ENCODE data around the gene CPSF3. TPM values are rescaled to one million over a fixed set of nuclear protein-coding genes. Genes with fewer than 3 reads are reported as not detected.

The CPSF3 gene
- total RNA-seq, 4 donors from 2014 or later: 18.6 to 43.9 (median 25.0) TPM

DNA sequence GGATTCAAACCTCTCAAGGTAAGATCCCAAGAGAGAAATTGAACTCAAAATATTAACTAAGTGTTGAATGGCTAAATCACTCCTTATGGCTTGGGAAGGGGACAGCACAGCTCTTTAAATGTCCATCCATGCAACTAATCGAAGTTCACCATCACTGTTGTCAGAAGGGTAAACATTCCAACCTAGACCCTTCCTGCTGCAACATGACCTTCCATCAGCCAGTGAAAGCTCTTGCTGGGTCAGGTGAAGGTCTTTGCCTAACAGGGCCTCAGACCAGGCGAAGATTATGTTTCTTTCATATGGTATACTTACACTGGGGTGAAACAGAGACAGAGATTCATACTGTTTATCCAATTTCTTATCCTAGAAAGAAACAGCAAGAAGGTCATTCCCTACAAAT is 67.3 kb downstream of the CPSF3 start:
- WGBS, 2 donors: 79 to 83% methylated on average over 2 of the region's 2 CpGs

DNA sequence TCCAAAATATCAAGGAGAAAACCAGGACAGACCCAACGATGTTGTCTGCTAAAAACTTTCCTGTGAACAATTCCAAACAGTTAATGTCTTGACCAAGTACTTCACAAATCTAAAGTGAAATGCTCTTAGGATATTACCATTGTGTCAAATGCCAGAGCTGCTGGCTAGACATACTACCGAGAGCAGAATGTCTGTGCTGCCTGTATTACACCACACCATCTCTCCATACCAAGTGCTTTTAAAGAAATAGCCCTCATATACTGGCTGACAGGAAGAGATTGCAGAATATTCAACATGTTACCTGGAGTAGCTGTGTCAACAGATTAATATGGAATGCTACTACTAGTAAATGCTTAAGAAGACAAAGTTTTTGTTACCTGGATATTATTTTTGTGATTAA is 69.5 kb downstream of the CPSF3 start:
- Histone ChIP-seq H3K4me1 (peaks cover 0 to 7% (median 0%) of the 10 kb centered on the region in 4 donors), H3K36me3 (peaks cover 0 to 95% (median 18%) of the 10 kb centered on the region in 3 donors), H3K27me3 (no peaks in the 10 kb centered on the region), H3K27ac (no peak overlapping the region), H3K9me3 (no peaks in the 10 kb centered on the region), H3K4me3 (no peak overlapping the region)
- DNase-seq (ENCODE audit: low spot score in 2 of 2): no peak
- WGBS, 2 donors: 34 to 52% methylated on average over 2 of the region's 2 CpGs
- no peak for TF ChIP-seq EP300 (IDR thresholded peaks at IDR 0.05)
- no peak for TF ChIP-seq POLR2A (IDR thresholded peaks at IDR 0.05)
- TF ChIP-seq, protein P1, sequence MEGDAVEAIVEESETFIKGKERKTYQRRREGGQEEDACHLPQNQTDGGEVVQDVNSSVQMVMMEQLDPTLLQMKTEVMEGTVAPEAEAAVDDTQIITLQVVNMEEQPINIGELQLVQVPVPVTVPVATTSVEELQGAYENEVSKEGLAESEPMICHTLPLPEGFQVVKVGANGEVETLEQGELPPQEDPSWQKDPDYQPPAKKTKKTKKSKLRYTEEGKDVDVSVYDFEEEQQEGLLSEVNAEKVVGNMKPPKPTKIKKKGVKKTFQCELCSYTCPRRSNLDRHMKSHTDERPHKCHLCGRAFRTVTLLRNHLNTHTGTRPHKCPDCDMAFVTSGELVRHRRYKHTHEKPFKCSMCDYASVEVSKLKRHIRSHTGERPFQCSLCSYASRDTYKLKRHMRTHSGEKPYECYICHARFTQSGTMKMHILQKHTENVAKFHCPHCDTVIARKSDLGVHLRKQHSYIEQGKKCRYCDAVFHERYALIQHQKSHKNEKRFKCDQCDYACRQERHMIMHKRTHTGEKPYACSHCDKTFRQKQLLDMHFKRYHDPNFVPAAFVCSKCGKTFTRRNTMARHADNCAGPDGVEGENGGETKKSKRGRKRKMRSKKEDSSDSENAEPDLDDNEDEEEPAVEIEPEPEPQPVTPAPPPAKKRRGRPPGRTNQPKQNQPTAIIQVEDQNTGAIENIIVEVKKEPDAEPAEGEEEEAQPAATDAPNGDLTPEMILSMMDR (IDR thresholded peaks at IDR 0.05): no peak

More for the DNA sequence above, 67.3 kb downstream of the CPSF3 start:
- Histone ChIP-seq H3K27me3 (no peaks in the 10 kb centered on the region), H3K4me3 (no peak overlapping the region), H3K9me3 (no peaks in the 10 kb centered on the region), H3K27ac (no peak overlapping the region), H3K4me1 (peaks cover 0 to 6% (median 0%) of the 10 kb centered on the region in 4 donors), H3K36me3 (peaks cover 0 to 97% (median 34%) of the 10 kb centered on the region in 3 donors)
- no peak for DNase-seq (ENCODE audit: low spot score in 2 of 2)
- TF ChIP-seq EP300 (IDR thresholded peaks at IDR 0.05) (no peak), POLR2A (IDR thresholded peaks at IDR 0.05) (no peak)
- TF ChIP-seq, protein P1 (IDR thresholded peaks at IDR 0.05): no peak

DNA sequence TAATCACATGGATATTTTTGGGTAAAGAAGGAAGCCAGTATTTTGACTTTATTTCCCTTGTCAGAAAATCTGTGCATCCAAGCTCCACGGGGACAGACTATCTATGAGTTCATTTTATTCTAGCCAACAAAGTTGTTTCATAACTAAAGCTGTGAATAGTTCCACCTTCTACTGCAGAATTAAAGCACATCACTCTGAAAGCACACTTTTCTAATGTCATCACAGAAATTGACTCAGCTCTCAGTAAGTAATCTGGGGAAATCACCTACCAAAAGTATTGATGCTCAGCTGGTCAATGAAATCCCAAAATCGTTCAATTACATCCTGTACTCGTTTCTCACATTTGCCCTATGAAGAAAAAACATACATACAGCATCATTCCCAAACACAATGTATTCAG is 70.0 kb downstream of the CPSF3 start:
- no peak for DNase-seq (ENCODE audit: low spot score in 2 of 2)
- H3K4me1 ChIP-seq: peaks cover 0 to 11% (median 0%) of the 10 kb centered on the region in 4 donors
- no peaks in the 10 kb centered on the region for H3K27me3 ChIP-seq
- WGBS, 2 donors: 75 to 83% methylated on average over 3 of the region's 3 CpGs
- no peaks in the 10 kb centered on the region for H3K9me3 ChIP-seq
- H3K36me3 ChIP-seq: peaks cover 0 to 90% (median 18%) of the 10 kb centered on the region in 3 donors
- H3K27ac ChIP-seq: no peak overlapping the region
- TF ChIP-seq, protein P1 (IDR thresholded peaks at IDR 0.05): no peak
- TF ChIP-seq EP300 (IDR thresholded peaks at IDR 0.05) (no peak), POLR2A (IDR thresholded peaks at IDR 0.05) (no peak)
- H3K4me3 ChIP-seq: no peak overlapping the region

DNA sequence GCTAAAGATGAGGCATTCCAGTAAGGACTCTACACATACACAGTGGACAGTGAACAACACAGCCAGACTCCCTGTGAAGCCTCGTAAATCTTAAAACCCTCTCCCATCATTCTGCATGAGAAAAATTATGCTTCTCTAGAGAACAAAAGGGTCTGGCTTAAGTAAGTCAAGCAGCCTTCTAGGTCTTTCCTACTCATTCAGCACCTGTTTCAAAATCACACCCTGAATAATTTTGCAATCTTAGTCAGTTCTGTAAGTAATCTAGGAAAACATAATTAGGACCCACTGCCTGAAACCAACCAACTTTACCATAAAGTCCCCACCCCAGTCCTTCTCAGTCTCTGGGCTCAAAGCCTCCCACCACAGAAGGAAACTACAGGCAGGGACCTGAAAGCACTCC is 70.6 kb downstream of the CPSF3 start:
- 85 to 88% methylated on average over 1 of the region's 1 CpG for WGBS, 2 donors

DNA sequence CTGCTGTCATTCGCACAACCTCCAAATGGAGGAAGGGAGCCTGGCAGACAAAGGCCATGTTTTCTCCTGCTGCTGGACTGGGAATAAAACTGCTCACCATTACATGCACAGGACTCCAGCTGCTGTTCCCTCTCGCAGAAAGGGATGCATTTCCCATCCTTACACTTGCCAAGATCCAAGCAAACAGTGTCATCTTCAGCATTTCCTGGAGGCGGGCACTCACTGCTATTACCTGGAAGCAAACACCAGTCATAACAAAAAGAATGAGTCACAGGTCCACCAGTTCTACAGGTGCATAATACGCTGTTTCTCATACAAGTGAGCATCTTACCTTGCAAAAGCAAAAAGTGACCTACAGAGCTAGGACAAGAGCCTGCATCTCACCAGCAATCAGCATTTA is 73.6 kb downstream of the CPSF3 start:
- DNase-seq (ENCODE audit: low spot score in 2 of 2): no peak
- H3K4me3 ChIP-seq: no peak overlapping the region
- peaks cover 0 to 76% (median 0%) of the 10 kb centered on the region in 3 donors for H3K36me3 ChIP-seq
- WGBS, 2 donors: 94 to 95% methylated on average over 4 of the region's 4 CpGs
- H3K4me1 ChIP-seq: peaks cover 0 to 15% (median 0%) of the 10 kb centered on the region in 4 donors
- H3K27ac ChIP-seq: no peak overlapping the region
- H3K9me3 ChIP-seq: no peaks in the 10 kb centered on the region
- H3K27me3 ChIP-seq: no peaks in the 10 kb centered on the region
- TF ChIP-seq EP300 (IDR thresholded peaks at IDR 0.05) (no peak), POLR2A (IDR thresholded peaks at IDR 0.05) (no peak)
- TF ChIP-seq, protein P1 (IDR thresholded peaks at IDR 0.05): no peak

More for the DNA sequence above, 70.6 kb downstream of the CPSF3 start:
- Histone ChIP-seq H3K27me3 (no peaks in the 10 kb centered on the region), H3K36me3 (peaks cover 0 to 84% (median 18%) of the 10 kb centered on the region in 3 donors), H3K4me1 (peaks cover 0 to 13% (median 0%) of the 10 kb centered on the region in 4 donors), H3K9me3 (no peaks in the 10 kb centered on the region), H3K4me3 (no peak overlapping the region), H3K27ac (no peak overlapping the region)
- no peak for DNase-seq (ENCODE audit: low spot score in 2 of 2)
- TF ChIP-seq POLR2A (IDR thresholded peaks at IDR 0.05) (no peak), EP300 (IDR thresholded peaks at IDR 0.05) (no peak)
- TF ChIP-seq, protein P1 (IDR thresholded peaks at IDR 0.05): no peak
